Osteoblast (primary cell): Measurements from ENCODE around the gene LTA4H. TPM values are rescaled to one million over a fixed set of nuclear protein-coding genes. Genes with fewer than 3 reads are reported as not detected.

Experiments
- DNase-seq: peaks from one replicate; pipeline ENCODE4 v3.0.0; 2011; ENCODE audit warnings: low spot score, mixed read lengths; ENCODE audit not compliant: insufficient read length; ENCODE audit errors: missing footprints
- H2AFZ ChIP-seq: 2 replicates; pipeline ENCODE4 v1.6.0; 2011; ENCODE audit warnings: mild to moderate bottlenecking, low read length
- H3K27ac ChIP-seq: 2 replicates; pipeline ENCODE4 v1.5.1; 2011; ENCODE audit warnings: mild to moderate bottlenecking, low read depth, low read length, moderate library complexity
- H3K27me3 ChIP-seq: 2 replicates; pipeline ENCODE4 v1.6.0; 2012; ENCODE audit warnings: mild to moderate bottlenecking, control low read depth, inconsistent platforms, low read length, moderate library complexity; ENCODE audit not compliant: insufficient read depth
- H3K36me3 ChIP-seq: 2 replicates; pipeline ENCODE4 v1.5.1; 2011; ENCODE audit warnings: mild to moderate bottlenecking, low read length, control low read depth, moderate library complexity; ENCODE audit not compliant: insufficient read depth
- H3K4me1 ChIP-seq: 2 replicates; pipeline ENCODE4 v1.5.1; 2011; ENCODE audit warnings: mild to moderate bottlenecking, low read length, control low read depth, moderate library complexity; ENCODE audit not compliant: insufficient read depth
- H3K4me2 ChIP-seq: 2 replicates; pipeline ENCODE4 v1.6.0; 2011; ENCODE audit warnings: mild to moderate bottlenecking, low read length; ENCODE audit not compliant: insufficient read depth
- H3K4me3 ChIP-seq: fragments of 200-600 bp; sonication (generic); 3 replicates; pipeline ENCODE4 v1.5.1; 2012; ENCODE audit warnings: mild to moderate bottlenecking, low read length, inconsistent platforms; ENCODE audit not compliant: insufficient read depth
- H3K79me2 ChIP-seq: 2 replicates; pipeline ENCODE4 v1.6.0; 2012; ENCODE audit warnings: mild to moderate bottlenecking, low read length, control low read depth, inconsistent platforms; ENCODE audit not compliant: insufficient read depth
- H3K9me3 ChIP-seq: 2 replicates; pipeline ENCODE4 v1.5.1; 2011; ENCODE audit warnings: low read depth, low read length, control low read depth
- H4K20me1 ChIP-seq: 2 replicates; pipeline ENCODE4 v1.6.0; 2012; ENCODE audit warnings: mild to moderate bottlenecking, low read length, control low read depth; ENCODE audit not compliant: insufficient read depth
- total RNA-seq: library from RNA; depleted of rRNA; stranded (reverse); fragments of >200 nt; gene quantifications from 2 replicates; pipeline ENCODE4 v1.2.3, GENCODE V29; 2012
- TF ChIP-seq, protein P1 (sequence below): IDR thresholded peaks from 2 replicates; pipeline ENCODE4 v1.5.1; 2011; ENCODE audit warnings: mild to moderate bottlenecking, low read depth, low read length, moderate library complexity; ENCODE audit errors: extremely low read depth

LTA4H gene
- total RNA-seq, 1 donor: 73.8 TPM

DNA sequence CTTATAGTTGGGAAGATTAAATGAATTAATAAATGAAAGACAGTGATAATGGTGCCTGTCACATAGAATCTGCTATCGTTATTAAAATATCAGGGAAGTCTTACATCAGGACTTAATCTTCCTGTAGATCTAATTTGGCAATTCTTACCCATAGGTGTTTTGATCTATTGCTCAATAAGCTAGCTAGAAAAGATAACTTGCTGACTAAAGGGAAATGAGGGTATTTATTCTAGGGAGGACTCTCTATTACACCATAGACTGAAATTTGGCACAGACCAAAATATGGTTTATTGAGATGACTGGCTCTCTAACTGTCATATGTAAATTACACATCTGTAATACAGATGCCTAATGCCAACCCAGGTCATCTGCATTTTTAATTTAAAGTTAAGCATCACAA, 50.7 kb downstream of the LTA4H start:
- no peaks in the 10 kb centered on the region for H3K9me3 ChIP-seq
- H3K79me2 ChIP-seq: no peaks in the 10 kb centered on the region
- no peaks in the 10 kb centered on the region for H3K4me1 ChIP-seq
- TF ChIP-seq, protein P1, sequence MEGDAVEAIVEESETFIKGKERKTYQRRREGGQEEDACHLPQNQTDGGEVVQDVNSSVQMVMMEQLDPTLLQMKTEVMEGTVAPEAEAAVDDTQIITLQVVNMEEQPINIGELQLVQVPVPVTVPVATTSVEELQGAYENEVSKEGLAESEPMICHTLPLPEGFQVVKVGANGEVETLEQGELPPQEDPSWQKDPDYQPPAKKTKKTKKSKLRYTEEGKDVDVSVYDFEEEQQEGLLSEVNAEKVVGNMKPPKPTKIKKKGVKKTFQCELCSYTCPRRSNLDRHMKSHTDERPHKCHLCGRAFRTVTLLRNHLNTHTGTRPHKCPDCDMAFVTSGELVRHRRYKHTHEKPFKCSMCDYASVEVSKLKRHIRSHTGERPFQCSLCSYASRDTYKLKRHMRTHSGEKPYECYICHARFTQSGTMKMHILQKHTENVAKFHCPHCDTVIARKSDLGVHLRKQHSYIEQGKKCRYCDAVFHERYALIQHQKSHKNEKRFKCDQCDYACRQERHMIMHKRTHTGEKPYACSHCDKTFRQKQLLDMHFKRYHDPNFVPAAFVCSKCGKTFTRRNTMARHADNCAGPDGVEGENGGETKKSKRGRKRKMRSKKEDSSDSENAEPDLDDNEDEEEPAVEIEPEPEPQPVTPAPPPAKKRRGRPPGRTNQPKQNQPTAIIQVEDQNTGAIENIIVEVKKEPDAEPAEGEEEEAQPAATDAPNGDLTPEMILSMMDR: no peak
- H3K4me2 ChIP-seq: no peak overlapping the region
- H3K27me3 ChIP-seq: peaks cover 12% of the 10 kb centered on the region
- H3K36me3 ChIP-seq: no peaks in the 10 kb centered on the region
- DNase-seq: no peak
- no peak overlapping the region for H2AFZ ChIP-seq
- H4K20me1 ChIP-seq: no peaks in the 10 kb centered on the region
- H3K27ac ChIP-seq: no peak overlapping the region
- no peak overlapping the region for H3K4me3 ChIP-seq

DNA sequence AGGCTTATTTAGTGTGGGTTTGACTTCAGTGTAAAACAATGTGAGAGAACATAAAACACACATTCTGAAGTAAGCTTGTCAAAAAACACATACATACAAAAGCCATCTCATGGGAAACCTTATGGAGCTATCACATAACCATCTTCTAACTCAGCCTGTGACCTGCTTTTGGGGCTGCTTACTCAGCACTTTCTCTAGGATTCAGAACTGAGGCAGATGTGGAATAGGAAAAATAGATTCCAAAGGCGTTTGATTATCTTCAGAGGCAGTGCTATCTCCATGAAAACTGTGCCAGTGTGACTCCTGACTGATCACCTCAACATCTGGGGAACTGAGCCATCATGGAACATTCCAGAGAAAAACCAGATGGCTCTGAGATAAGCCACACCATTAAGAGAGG, 52.8 kb downstream of the LTA4H start:
- no peak overlapping the region for H3K4me2 ChIP-seq

DNA sequence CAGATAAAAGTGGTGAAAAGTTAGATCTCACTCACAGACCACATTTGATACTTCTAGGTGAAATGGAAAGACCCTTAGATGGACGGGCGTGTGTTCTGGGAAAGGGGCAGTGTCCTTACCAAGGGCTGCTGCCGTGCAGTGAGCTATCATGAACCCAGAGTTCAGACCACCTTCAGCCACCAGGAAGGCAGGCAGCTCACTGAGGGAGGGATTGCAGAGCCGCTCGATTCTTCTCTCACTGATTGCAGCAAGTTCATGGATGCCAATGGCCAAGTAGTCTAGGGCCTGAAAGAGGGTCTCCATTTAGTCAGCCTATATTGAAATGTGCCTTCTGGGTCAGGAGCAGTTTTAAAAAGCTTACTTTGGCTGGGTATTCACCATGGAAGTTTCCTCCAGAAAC, 55.0 kb downstream of the LTA4H start:
- TF ChIP-seq, protein P1: no peak
- H3K4me1 ChIP-seq: no peaks in the 10 kb centered on the region
- no peak overlapping the region for H3K4me3 ChIP-seq
- no peak overlapping the region for H2AFZ ChIP-seq
- H3K4me2 ChIP-seq: no peak overlapping the region
- no peak overlapping the region for H3K27ac ChIP-seq
- DNase-seq: no peak
- H4K20me1 ChIP-seq: no peaks in the 10 kb centered on the region
- no peaks in the 10 kb centered on the region for H3K36me3 ChIP-seq
- H3K9me3 ChIP-seq: no peaks in the 10 kb centered on the region
- H3K27me3 ChIP-seq: peaks cover 14% of the 10 kb centered on the region
- no peaks in the 10 kb centered on the region for H3K79me2 ChIP-seq

More for the DNA sequence above, 52.8 kb downstream of the LTA4H start:
- Histone ChIP-seq H2AFZ (no peak overlapping the region), H3K36me3 (no peaks in the 10 kb centered on the region), H4K20me1 (no peaks in the 10 kb centered on the region), H3K9me3 (no peaks in the 10 kb centered on the region), H3K4me3 (no peak overlapping the region), H3K27me3 (peaks cover 14% of the 10 kb centered on the region), H3K27ac (no peak overlapping the region), H3K79me2 (no peaks in the 10 kb centered on the region), H3K4me1 (no peaks in the 10 kb centered on the region)
- DNase-seq: no peak
- TF ChIP-seq, protein P1: no peak

DNA sequence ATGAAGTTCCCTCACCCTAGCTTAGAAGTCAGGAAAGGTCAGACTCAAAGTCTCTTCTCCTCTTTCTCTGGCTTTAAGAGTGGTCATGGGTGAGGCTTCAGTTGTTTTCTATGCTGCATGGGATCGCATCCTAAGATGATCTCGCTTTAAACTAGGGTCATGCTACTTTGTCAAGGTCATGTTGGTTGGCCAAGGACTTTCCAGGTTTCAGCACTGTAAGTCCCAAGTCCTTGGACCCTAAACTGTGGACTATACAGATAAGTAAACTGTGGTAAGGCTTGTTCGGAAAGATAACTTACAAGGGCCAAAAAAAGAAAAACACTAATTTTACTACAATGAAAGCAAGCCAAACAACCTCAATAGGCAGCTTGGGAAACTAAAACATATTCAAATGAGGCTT, 56.6 kb downstream of the LTA4H start:
- Histone ChIP-seq H3K27ac (no peak overlapping the region), H3K27me3 (peaks cover 14% of the 10 kb centered on the region), H4K20me1 (no peaks in the 10 kb centered on the region), H3K4me3 (no peak overlapping the region), H3K9me3 (no peaks in the 10 kb centered on the region), H3K4me2 (no peak overlapping the region), H2AFZ (no peak overlapping the region), H3K4me1 (no peaks in the 10 kb centered on the region), H3K79me2 (no peaks in the 10 kb centered on the region), H3K36me3 (no peaks in the 10 kb centered on the region)
- TF ChIP-seq, protein P1: no peak
- DNase-seq: no peak
